HepG2 (cell line): ENCODE measurements around the gene USP36. TPM values are rescaled to one million over a fixed set of nuclear protein-coding genes. Genes with fewer than 3 reads are reported as not detected.

ENCODE experiments used
- CBX1 ChIP-seq: IDR thresholded peaks from one replicate; pipeline ENCODE4 v1.6.1; 2016; ENCODE audit warnings: antibody characterized with exemption, low read depth
- GLI4 ChIP-seq: sonication (generic); formaldehyde crosslinking; IDR thresholded peaks from 2 replicates; pipeline ENCODE4 v1.5.1; 2020; ENCODE audit warnings: missing genetic modification reagents, mild to moderate bottlenecking, moderate library complexity, borderline replicate concordance
- GTF2F1 ChIP-seq: fragments of 150-350 bp; IDR thresholded peaks from 2 replicates; pipeline ENCODE4 v1.6.1; 2014; ENCODE audit warnings: low read length
- HMG20A ChIP-seq: IDR thresholded peaks from 2 replicates; pipeline ENCODE4 v1.6.1; 2016; ENCODE audit warnings: borderline replicate concordance
- JARID2 ChIP-seq: sonication (generic); formaldehyde crosslinking; IDR thresholded peaks from 2 replicates; pipeline ENCODE4 v1.8.1; 2023; ENCODE audit warnings: missing genetic modification reagents, inconsistent platforms; ENCODE audit not compliant: insufficient replicate concordance
- KAT2B ChIP-seq: fragments of 150-350 bp; IDR thresholded peaks from 2 replicates; pipeline ENCODE4 v1.6.1; 2014; ENCODE audit warnings: low read depth, low read length, borderline replicate concordance
- KAT7 ChIP-seq: IDR thresholded peaks from 2 replicates; pipeline ENCODE4 v1.6.1; 2018; ENCODE audit warnings: borderline replicate concordance, missing compliant biosample characterization
- KDM5B ChIP-seq: sonication (generic); formaldehyde crosslinking; IDR thresholded peaks from 2 replicates; pipeline ENCODE4 v1.4.0; 2020; ENCODE audit warnings: missing genetic modification reagents, mild to moderate bottlenecking, borderline replicate concordance
- MTF1 ChIP-seq: sonication (generic); formaldehyde crosslinking; IDR thresholded peaks from 2 replicates; pipeline ENCODE4 v1.5.0; 2020; ENCODE audit warnings: missing genetic modification reagents
- NFE2L2 ChIP-seq: fragments of 150-350 bp; IDR thresholded peaks from 2 replicates; pipeline ENCODE4 v1.6.1; 2014; ENCODE audit warnings: low read length
- NR3C1 ChIP-seq: sonication (generic); formaldehyde crosslinking; IDR thresholded peaks from 2 replicates; pipeline ENCODE4 v1.4.0; 2020; ENCODE audit warnings: missing genetic modification reagents
- PHF8 ChIP-seq: sonication (generic); formaldehyde crosslinking; IDR thresholded peaks from 2 replicates; pipeline ENCODE4 v1.5.0; 2020; ENCODE audit warnings: missing genetic modification reagents
- PREB ChIP-seq: sonication (generic); formaldehyde crosslinking; IDR thresholded peaks from 2 replicates; pipeline ENCODE4 v1.4.0; 2020; ENCODE audit warnings: missing genetic modification reagents
- RFX3 ChIP-seq: IDR thresholded peaks from 2 replicates; pipeline ENCODE4 v1.6.1; 2016; ENCODE audit warnings: missing biosample characterization, missing genetic modification reagents
- SOX5 ChIP-seq: IDR thresholded peaks from 2 replicates; pipeline ENCODE4 v1.6.1; 2016; ENCODE audit warnings: borderline replicate concordance
- TAF15 ChIP-seq: fragments of 200-400 bp; formaldehyde crosslinking; IDR thresholded peaks from one replicate; pipeline ENCODE4 v1.6.1; 2018; ENCODE audit warnings: mild to moderate bottlenecking, low read depth, low read length; ENCODE audit not compliant: poor library complexity, severe bottlenecking
- TBP ChIP-seq: sonication (generic); formaldehyde crosslinking; IDR thresholded peaks from 2 replicates; pipeline ENCODE4 v1.5.0; 2020; ENCODE audit warnings: missing genetic modification reagents
- TCF12 ChIP-seq, 2 experiments: fragments of 450-650 bp in 1 of 2; sonication (generic) in 1 of 2; formaldehyde crosslinking in 1 of 2; IDR thresholded peaks; 2 replicates each; pipeline versions ENCODE4 v1.6.1 to v1.8.0; 2017 to 2022; ENCODE audit warnings: antibody characterized with exemption in 1 of 2, mild to moderate bottlenecking in 1 of 2, missing genetic modification reagents in 1 of 2, moderate library complexity in 1 of 2
- TFDP1 ChIP-seq: IDR thresholded peaks from 2 replicates; pipeline ENCODE4 v1.6.1; 2016; ENCODE audit warnings: missing compliant biosample characterization, missing genetic modification reagents, borderline replicate concordance
- TOE1 ChIP-seq: sonication (generic); formaldehyde crosslinking; IDR thresholded peaks from 2 replicates; pipeline ENCODE4 v1.4.0; 2020; ENCODE audit warnings: mild to moderate bottlenecking, missing genetic modification reagents
- TOPORS ChIP-seq: sonication (generic); formaldehyde crosslinking; IDR thresholded peaks from 2 replicates; pipeline ENCODE4 v1.8.0; 2023; ENCODE audit warnings: mild to moderate bottlenecking, missing genetic modification reagents
- ZNF282 ChIP-seq: fragments of 450-650 bp; IDR thresholded peaks from 2 replicates; pipeline ENCODE4 v1.6.1; 2018; ENCODE audit not compliant: partially characterized antibody
- ZNF496 ChIP-seq: sonication (generic); formaldehyde crosslinking; IDR thresholded peaks from 2 replicates; pipeline ENCODE4 v1.8.1; 2023; ENCODE audit warnings: mild to moderate bottlenecking, moderate library complexity, missing genetic modification reagents; ENCODE audit not compliant: insufficient replicate concordance
- ZNF547 ChIP-seq: sonication (generic); formaldehyde crosslinking; IDR thresholded peaks from 2 replicates; pipeline ENCODE4 v1.5.1; 2020; ENCODE audit warnings: mild to moderate bottlenecking, missing genetic modification reagents
- ZNF550 ChIP-seq: sonication (generic); formaldehyde crosslinking; IDR thresholded peaks from 2 replicates; pipeline ENCODE4 v1.4.0; 2020; ENCODE audit warnings: mild to moderate bottlenecking, missing genetic modification reagents, borderline replicate concordance
- ZNF704 ChIP-seq: sonication (generic); formaldehyde crosslinking; IDR thresholded peaks from 2 replicates; pipeline ENCODE4 v1.8.1; 2023; ENCODE audit warnings: mild to moderate bottlenecking, inconsistent platforms, moderate library complexity, missing genetic modification reagents, borderline replicate concordance
- ZNF839 ChIP-seq: sonication (generic); formaldehyde crosslinking; IDR thresholded peaks from 2 replicates; pipeline ENCODE4 v1.4.0; 2020; ENCODE audit warnings: missing genetic modification reagents, mild to moderate bottlenecking, borderline replicate concordance
- polyA plus RNA-seq, 8 experiments: library from polyadenylated mRNA; depleted of rRNA in 3 of 8; stranded (reverse) in 7 of 8; unstranded in 1 of 8; fragments of >200 nt; fragmentation: Illumina TruSeq in 4 of 8; extraction: Trizol in 4 of 8; gene quantifications; 2 replicates each; pipeline versions ENCODE4 v1.2.1 to v1.2.3, GENCODE V29; 2011 to 2016; ENCODE audit warnings: low read depth in 4 of 8, missing spikeins in 1 of 8, mixed read lengths in 1 of 8; ENCODE audit not compliant: insufficient read depth in 1 of 8
- total RNA-seq, 5 experiments: library from RNA; depleted of rRNA; stranded (reverse); fragments of >200 nt; fragmentation: Illumina TruSeq; extraction: Trizol; gene quantifications; 2 replicates each; pipeline ENCODE4 v1.2.3, GENCODE V29; 2016; ENCODE audit warnings: low read depth in 1 of 5

Gene USP36
- total and polyA plus RNA-seq, 2 of the 13 experiments (the other 11 are each of a cell fraction or from before 2014, with no cell fraction given), result 29.6 to 45.9 TPM

GRCh38 chr17:78840780-78841611, at the start of gene USP36 (continued):
- TF ChIP-seq TCF12 (IDR thresholded peaks at IDR 0.05) (no peak), TCF12 (CRISPR knock-in tag; IDR thresholded peaks at IDR 0.05) (peak; percentile 75; the same call in 1 of the 2 replicates), NR3C1 (CRISPR knock-in tag) (no peak), ZNF550 (CRISPR knock-in tag) (peak; percentile 88; the same call in 1 of the 2 replicates), ZNF704 (peak; percentile 92; the same call in 1 of the 2 replicates), KAT2B (no peak), ZNF547 (CRISPR knock-in tag) (peak; percentile 98), PREB (no peak), KAT7 (CRISPR knock-in tag) (peak; percentile 96; the same call in 1 of the 2 replicates), HMG20A (CRISPR knock-in tag) (peak; percentile 61; the same call in 1 of the 2 replicates), TOE1 (CRISPR knock-in tag) (no peak; the same call in 1 of the 2 replicates), JARID2 (CRISPR knock-in tag) (peak; percentile 95), NFE2L2 (no peak), GTF2F1 (0 out of 2 replicates have a peak, but pooled peaks have one; percentile 64), TOPORS (CRISPR knock-in tag) (peak; percentile 94), CBX1 (peak; percentile 16), GLI4 (CRISPR knock-in tag) (peak; percentile 85; the same call in 1 of the 2 replicates), ZNF839 (CRISPR knock-in tag) (peak; percentile 98; the same call in 1 of the 2 replicates), TAF15 (no peak), ZNF496 (no peak), TBP (CRISPR knock-in tag) (peak; percentile 68; the same call in 1 of the 2 replicates), SOX5 (CRISPR knock-in tag) (peak; percentile 74), ZNF282 (no peak), RFX3 (0 out of 2 replicates have a peak, but pooled peaks have one; percentile 21), TFDP1 (peak; percentile 82), PHF8 (CRISPR knock-in tag) (peak; percentile 98), MTF1 (CRISPR knock-in tag) (peak; percentile 56; the same call in 1 of the 2 replicates), KDM5B (peak; percentile 95)
